Activated CD8-positive, alpha-beta T cell treated with anti-CD3 and anti-CD28 coated beads for 36 hours (primary cell): ENCODE results near the gene LARGE2. TPM values are rescaled to one million over a fixed set of nuclear protein-coding genes. Genes with fewer than 3 reads are reported as not detected.

Experiments
- ATAC-seq: fragments of 200-7000 bp; cut with Tn5 transposase; one replicate; pipeline ENCODE4 v1.10.0; 2021; ENCODE audit warnings: mild to moderate bottlenecking, moderate library complexity
- CTCF ChIA-PET: fragments of 350-600 bp; sonication (Branson Sonifier 250); formaldehyde crosslinking; loops from one replicate; lab custom pipeline; 2021; ENCODE audit warnings: antibody characterized with exemption; lab: Charles Lee
- POLR2A ChIA-PET: fragments of 350-600 bp; sonication (Branson Sonifier 250); formaldehyde crosslinking; loops from one replicate; lab custom pipeline; 2021; ENCODE audit warnings: antibody characterized with exemption; lab: Charles Lee
- DNase-seq: peaks from one replicate; pipeline ENCODE4 v3.0.0-alpha.2; 2020
- H3K27ac Mint-ChIP-seq: one replicate; pipeline ENCODE4 v1.8.0; 2021; ENCODE audit warnings: mild to moderate bottlenecking, mixed read lengths
- H3K27me3 Mint-ChIP-seq: one replicate; pipeline ENCODE4 v1.8.0; 2021; ENCODE audit warnings: mixed read lengths
- H3K36me3 Mint-ChIP-seq: one replicate; pipeline ENCODE4 v1.8.0; 2021; ENCODE audit warnings: low read depth, mixed read lengths
- H3K4me1 Mint-ChIP-seq: one replicate; pipeline ENCODE4 v1.8.0; 2021; ENCODE audit warnings: low read depth, mixed read lengths
- H3K4me3 Mint-ChIP-seq: one replicate; pipeline ENCODE4 v1.8.0; 2021; ENCODE audit warnings: mild to moderate bottlenecking, moderate library complexity, mixed read lengths
- H3K9me3 Mint-ChIP-seq: one replicate; pipeline ENCODE4 v1.8.0; 2021; ENCODE audit warnings: mixed read lengths
- intact Hi-C: fragments of 100-400 bp; cut with micrococcal nuclease; formaldehyde crosslinking; loops from one replicate; pipeline ENCODE4 v1.10.0; 2022
- total RNA-seq, 2 experiments: library from RNA; stranded (reverse); gene quantifications; one replicate each; pipeline ENCODE4 v1.2.3, GENCODE V29; 2021
- TF ChIP-seq, protein P1 (sequence below): fragments of 200-600 bp; IDR thresholded peaks from one replicate; pipeline ENCODE4 v1.8.0; 2022; ENCODE audit warnings: antibody characterized with exemption, mild to moderate bottlenecking

LARGE2 gene
- total RNA-seq, 2 experiments from 2014 or later, result 0.70 to 1.1 TPM

DNA sequence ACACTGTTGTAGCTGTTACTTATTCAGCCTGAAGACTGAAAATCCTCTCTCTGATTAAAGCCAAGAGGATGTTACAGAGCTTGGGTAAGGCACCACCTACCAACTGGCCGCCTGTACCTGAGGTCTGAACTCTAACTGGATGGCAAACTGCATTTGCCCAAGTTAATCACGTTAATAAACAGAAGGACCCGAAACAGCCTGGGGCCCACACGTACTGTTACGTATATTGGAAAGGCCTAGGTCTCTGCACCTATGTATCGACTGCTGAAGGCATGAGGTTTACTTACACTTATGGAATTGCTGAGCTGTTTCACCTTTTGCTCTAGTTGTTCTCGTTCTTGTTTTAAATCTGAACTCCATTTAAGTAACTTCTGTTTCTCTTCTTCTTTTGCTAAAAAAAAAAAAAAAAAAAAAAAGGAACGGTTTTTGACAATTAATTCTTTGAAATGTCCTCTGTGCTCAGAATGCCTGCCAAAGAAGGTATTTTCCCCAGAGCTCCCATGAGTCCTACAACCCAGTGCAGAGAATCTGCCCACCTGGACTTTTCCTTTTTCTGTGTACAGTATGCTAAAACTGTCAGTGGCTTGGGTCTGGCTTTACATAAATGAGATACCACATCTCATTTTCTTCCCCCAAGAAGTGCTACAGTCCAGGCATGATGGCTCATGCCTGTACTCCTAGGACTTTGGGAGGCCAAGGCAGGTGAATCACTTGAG lies 13.1 kb downstream of the LARGE2 start:
- Mint-ChIP-seq H3K27me3 (no peaks in the 10 kb centered on the region), H3K4me3 (no peak overlapping the region), H3K36me3 (peaks cover 2% of the 10 kb centered on the region), H3K9me3 (no peaks in the 10 kb centered on the region), H3K4me1 (peaks cover 7% of the 10 kb centered on the region), H3K27ac (no peak overlapping the region)
- no peak for DNase-seq
- intact Hi-C loops, result no loop called here
- TF ChIP-seq, protein P1, sequence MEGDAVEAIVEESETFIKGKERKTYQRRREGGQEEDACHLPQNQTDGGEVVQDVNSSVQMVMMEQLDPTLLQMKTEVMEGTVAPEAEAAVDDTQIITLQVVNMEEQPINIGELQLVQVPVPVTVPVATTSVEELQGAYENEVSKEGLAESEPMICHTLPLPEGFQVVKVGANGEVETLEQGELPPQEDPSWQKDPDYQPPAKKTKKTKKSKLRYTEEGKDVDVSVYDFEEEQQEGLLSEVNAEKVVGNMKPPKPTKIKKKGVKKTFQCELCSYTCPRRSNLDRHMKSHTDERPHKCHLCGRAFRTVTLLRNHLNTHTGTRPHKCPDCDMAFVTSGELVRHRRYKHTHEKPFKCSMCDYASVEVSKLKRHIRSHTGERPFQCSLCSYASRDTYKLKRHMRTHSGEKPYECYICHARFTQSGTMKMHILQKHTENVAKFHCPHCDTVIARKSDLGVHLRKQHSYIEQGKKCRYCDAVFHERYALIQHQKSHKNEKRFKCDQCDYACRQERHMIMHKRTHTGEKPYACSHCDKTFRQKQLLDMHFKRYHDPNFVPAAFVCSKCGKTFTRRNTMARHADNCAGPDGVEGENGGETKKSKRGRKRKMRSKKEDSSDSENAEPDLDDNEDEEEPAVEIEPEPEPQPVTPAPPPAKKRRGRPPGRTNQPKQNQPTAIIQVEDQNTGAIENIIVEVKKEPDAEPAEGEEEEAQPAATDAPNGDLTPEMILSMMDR, result no peak
- ChIA-PET POLR2A (interaction anchor here (1.1 kb wide), 1 partner anchor 18 kb away, joined by 4 read pairs; the partner anchor contains the start of gene PEX16), CTCF (interaction anchor here (2.1 kb wide), 1 partner anchor 30 kb away, joined by 14 read pairs; no protein-coding TSS in a partner anchor)
- ATAC-seq, result no peak

DNA sequence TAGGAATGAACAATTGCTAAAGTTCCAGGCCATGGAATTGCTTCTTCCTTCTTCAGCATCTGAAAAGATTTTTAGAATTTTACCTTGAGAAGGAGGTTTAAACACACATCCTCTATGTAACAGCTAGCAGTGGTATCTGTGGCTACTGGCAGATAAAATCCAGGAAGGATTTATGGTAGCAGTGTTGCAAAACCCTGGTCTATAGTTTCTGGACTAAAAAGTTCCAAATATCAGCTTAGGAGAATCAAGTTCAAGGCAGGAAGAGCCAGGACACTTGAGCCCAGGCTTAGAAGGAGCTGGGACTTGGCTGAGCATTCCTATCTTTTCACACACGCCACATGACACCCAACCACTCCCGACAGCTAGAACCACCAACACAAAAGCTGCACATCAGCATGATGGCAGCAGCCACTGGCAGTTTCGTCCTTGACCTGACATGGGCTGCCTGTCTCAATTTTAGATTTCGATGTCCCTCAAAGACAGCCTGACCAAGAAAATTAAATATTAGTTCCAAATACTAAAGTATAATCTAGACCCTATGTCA lies 14.1 kb downstream of the LARGE2 start:
- DNase-seq (no peak), ATAC-seq (no peak)
- ChIA-PET POLR2A (interaction anchor here (1.1 kb wide), 1 partner anchor 19 kb away, joined by 4 read pairs; the partner anchor contains the start of gene PEX16), CTCF (interaction anchor here (2.1 kb wide), 1 partner anchor 28 kb away, joined by 14 read pairs; no protein-coding TSS in a partner anchor)
- intact Hi-C loops, result no loop called here
- Mint-ChIP-seq H3K27me3 (no peaks in the 10 kb centered on the region), H3K36me3 (peaks cover 2% of the 10 kb centered on the region), H3K9me3 (no peaks in the 10 kb centered on the region), H3K4me1 (no peaks in the 10 kb centered on the region), H3K27ac (no peak overlapping the region), H3K4me3 (no peak overlapping the region)
- TF ChIP-seq, protein P1, result no peak

DNA sequence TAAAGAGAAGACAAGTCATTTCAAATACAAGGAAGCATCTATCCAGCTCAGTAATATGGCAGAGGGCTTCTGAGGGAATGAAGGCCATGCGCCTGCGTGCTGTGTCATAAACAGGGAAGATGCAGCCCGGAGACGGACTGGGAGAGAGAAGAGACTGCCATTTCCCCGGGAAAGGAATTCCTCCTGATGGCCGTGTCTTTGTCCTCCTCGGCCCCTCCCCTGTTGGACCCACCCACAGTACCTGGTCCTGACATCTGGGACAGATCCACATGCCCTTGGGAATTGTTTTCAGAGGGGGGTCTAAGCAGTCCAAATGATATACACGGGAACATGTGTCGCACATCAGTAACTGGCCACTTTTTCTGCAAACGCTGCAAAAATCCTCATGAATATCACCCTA lies 15.5 kb downstream of the LARGE2 start:
- H3K36me3 Mint-ChIP-seq, result peaks cover 2% of the 10 kb centered on the region
- intact Hi-C loops, result no loop called here
- H3K27me3 Mint-ChIP-seq, result no peaks in the 10 kb centered on the region
- no peak for DNase-seq
- H3K4me3 Mint-ChIP-seq, result no peak overlapping the region
- H3K9me3 Mint-ChIP-seq, result no peaks in the 10 kb centered on the region
- no peaks in the 10 kb centered on the region for H3K4me1 Mint-ChIP-seq
- TF ChIP-seq, protein P1, result no peak
- CTCF ChIA-PET, result no interaction called here
- no peak for ATAC-seq
- POLR2A ChIA-PET, result no interaction called here
- H3K27ac Mint-ChIP-seq, result no peak overlapping the region

DNA sequence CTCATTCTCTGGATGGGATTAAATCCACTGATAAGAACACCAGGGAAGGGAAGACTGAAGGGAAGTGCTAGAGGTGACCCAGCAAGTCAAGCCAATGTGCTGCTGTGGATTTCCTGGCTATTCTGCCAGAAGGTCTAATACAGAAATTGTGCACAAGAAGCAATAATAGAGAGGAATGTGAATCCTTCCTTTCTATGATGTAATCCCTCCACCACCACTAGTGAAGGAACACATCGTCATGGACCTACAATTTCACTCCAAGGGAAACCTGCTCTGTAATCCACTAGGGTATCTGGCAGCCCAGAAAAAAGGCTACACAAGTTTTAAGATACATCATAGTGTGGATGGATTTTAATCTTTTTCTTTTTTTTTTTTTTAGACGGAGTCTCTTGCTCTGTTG lies 17.4 kb downstream of the LARGE2 start:
- no peak overlapping the region for H3K4me3 Mint-ChIP-seq
- no peaks in the 10 kb centered on the region for H3K36me3 Mint-ChIP-seq
- no peaks in the 10 kb centered on the region for H3K4me1 Mint-ChIP-seq
- DNase-seq, result no peak
- H3K27ac Mint-ChIP-seq, result no peak overlapping the region
- H3K9me3 Mint-ChIP-seq, result no peaks in the 10 kb centered on the region
- H3K27me3 Mint-ChIP-seq, result no peaks in the 10 kb centered on the region
- ATAC-seq, result no peak
- POLR2A ChIA-PET, result no interaction called here
- CTCF ChIA-PET, result no interaction called here
- TF ChIP-seq, protein P1, result no peak
- intact Hi-C loops, result no loop called here

DNA sequence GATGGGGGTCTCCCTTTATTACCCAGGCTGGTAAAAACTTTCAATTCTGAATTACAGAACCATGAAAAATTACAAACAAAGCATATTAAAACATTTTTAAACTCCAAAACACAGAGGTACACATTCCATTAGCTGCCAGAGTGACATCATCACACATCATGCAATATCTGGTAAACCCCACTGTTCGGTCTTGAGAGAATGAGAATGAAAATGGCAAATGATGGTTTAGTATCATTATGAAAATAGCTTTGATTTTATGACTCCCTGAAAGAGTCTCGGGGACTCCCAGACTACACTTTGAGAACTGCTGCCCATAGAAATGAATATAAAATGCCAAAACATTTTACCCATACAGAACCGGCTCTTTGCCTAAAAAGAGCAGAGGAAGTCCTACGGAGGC lies 18.8 kb downstream of the LARGE2 start:
- Mint-ChIP-seq H3K36me3 (peaks cover 7% of the 10 kb centered on the region), H3K27me3 (no peaks in the 10 kb centered on the region), H3K4me1 (no peaks in the 10 kb centered on the region), H3K4me3 (no peak overlapping the region), H3K27ac (no peak overlapping the region), H3K9me3 (no peaks in the 10 kb centered on the region)
- POLR2A ChIA-PET, result no interaction called here
- ATAC-seq (no peak), DNase-seq (no peak)
- intact Hi-C loops, result no loop called here
- CTCF ChIA-PET, result interaction anchor here (1.0 to 2.7 kb wide), 2 partner anchors 23 to 65 kb away, joined by 3 to 12 read pairs; no protein-coding TSS in a partner anchor
- TF ChIP-seq, protein P1, result no peak
